Fibroblast of mammary gland (primary cell): ENCODE measurements around the gene RBP5.

Source experiments
- DNase-seq: peaks from one replicate; pipeline ENCODE4 v3.0.0-alpha.2; 2010; ENCODE audit warnings: low read depth
- H3K4me3 ChIP-seq: 2 replicates; pipeline ENCODE4 v1.5.1; 2011; ENCODE audit warnings: low read depth, mild to moderate bottlenecking, low read length, moderate library complexity; ENCODE audit not compliant: control insufficient read depth
- CTCF ChIP-seq: conservative IDR thresholded peaks from 2 replicates; pipeline ENCODE4 v1.5.1; 2011; ENCODE audit warnings: low read depth, low read length, inconsistent platforms; ENCODE audit not compliant: control insufficient read depth, insufficient read depth

Gene RBP5

DNA sequence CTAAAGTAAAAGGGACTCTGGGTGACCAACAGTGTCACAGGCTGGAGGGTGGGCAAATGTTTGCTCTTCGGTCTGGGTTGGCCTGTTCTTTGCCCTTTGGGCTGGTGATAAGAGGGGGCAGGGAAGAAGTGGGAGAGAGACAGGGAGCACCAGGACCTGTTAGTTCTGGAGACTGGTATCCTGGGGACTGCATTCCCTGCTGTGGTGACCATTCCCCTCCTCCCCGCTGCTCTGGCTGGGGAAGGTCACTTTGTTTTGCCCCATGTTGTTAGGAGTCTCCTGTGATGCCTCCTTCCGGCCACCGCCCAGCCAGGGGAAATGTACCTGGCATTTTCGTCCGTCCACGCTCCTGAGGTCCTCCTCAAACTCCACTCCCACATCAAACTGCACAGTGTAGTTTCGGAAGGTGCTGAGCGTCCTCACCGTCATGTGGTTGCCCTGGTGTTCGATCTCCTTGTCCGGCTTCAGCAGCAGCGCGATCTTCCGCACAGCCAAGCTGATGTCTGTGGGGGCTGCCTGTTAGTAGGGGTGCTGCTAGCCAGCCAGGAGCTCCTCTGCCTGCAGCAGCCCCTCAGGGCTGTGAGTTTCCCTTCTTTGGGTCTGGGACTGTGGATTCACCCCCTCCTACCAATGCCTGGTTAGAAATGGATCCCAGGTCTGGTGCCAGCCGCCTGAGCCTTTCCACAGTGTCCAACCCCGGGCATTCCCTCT, 618 bp downstream of the RBP5 start:
- DNase-seq: no peak
- H3K4me3 ChIP-seq: no peak overlapping the region
- no peak for TF ChIP-seq CTCF

GRCh38 chr12:7125632-7126227, 3.0 kb downstream of the RBP5 start:
- TF ChIP-seq CTCF: no peak
- DNase-seq: no peak
- H3K4me3 ChIP-seq: no peak overlapping the region

DNA sequence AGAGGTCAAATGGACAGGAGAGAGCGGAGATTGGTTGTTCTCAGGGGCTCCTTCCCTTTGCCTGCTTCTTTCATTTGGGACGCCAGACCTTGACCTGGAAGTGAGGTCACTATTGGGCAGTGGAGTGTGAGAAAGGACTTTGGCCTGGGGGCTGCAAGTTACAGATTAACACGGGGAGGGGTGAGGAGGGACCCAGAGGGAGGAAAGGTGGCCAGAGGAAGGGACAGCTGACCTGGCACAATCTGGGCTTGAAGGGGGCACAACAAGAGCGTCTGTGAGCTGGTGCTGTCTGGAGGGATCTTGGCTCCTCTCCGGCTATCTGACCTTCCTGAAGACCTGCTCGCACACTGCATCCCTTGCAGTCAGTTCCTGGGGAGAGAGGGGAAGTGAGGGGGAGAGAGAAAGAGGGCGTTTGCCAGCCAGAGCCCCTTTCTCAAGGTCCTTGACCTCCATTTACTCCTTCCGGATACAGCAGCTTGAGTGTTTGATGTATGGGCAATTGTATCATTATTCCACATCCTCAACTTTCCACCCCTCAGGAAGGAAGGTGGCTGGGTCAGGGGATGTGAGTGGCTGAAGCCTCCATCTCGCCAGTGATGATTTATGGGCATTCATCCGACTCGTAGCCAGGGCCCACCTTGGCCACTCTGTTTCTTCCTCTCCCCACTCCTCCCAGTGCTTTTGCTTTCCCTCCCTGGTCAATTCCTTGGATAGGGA, 4.7 kb downstream of the RBP5 start:
- DNase-seq: no peak
- H3K4me3 ChIP-seq: no peak overlapping the region
- no peak for TF ChIP-seq CTCF

DNA sequence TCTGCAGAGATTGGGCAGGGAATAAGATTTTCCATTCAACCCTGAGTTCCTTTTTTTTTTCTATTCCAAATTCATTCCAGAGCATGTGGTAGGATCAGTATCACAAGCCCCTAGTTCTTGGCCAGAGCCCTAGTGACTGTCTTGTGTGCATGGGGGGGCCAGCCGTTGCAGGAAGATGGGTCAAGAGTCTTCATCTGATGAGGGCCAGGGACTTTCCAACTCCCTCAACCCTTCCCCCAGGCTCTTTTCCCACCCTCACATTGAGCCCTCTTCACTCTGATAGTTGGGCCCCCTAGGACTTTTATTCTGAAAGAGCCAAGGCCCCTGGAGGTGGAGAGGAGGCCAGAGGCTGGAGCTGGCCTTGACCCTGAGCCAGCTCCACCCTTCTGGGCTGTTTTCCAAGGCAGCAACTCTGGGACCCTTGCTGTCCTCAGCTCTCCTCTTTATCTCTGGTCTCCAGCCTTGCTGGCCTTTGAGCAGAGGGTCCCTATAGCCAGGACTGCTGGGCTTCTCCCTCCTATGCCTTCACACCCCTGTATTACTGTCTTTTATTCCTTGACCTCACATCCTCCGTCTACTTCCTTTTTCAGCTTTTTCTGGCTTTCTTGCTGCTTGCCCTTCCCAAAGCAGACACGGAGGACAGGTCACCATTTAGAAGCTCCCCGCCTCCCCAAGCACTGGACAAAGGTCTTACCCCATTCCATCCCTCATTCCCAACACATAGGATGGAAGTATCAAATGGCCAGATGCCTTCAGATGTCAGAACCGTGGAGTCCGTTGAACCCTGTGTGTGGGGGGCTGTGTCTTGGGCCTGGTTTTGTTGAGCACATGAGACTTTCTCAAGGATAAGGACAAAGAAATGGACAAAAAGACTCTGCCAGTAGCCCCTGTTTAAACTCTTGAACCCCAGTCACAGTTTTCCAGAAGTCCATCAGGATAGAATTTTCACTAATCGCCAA, 5.6 kb downstream of the RBP5 start:
- no peak for DNase-seq
- TF ChIP-seq CTCF: no peak
- no peak overlapping the region for H3K4me3 ChIP-seq

- no peak for DNase-seq
- no peak for TF ChIP-seq CTCF
- H3K4me3 ChIP-seq: no peak overlapping the region
Observed at GRCh38 chr12:7121324-7121723, 7.4 kb downstream of the RBP5 start.

GRCh38 chr12:7120166-7120565, 8.5 kb downstream of the RBP5 start:
- no peak overlapping the region for H3K4me3 ChIP-seq
- DNase-seq: no peak
- TF ChIP-seq CTCF: no peak
